HG03159 (cell line): ENCODE measurements around the gene TLN1.

Experiments used
- ATAC-seq: cut with Tn5 transposase; IDR thresholded peaks from one replicate; pipeline ENCODE4 v1.9.1; 2021; ENCODE audit warnings: mild to moderate bottlenecking, moderate library complexity; ENCODE audit not compliant: unreplicated experiment

Gene TLN1

GRCh38 chr9:35732185-35732799 lies at the start of gene TLN1, which contains the start of gene CREB3:
Gene TLN1, minus strand, starts transcription at chr9:35732195. Its CDS starts 6,501 bp downstream, at chr9:35725694.
Gene CREB3, plus strand, starts transcription at chr9:35732666. Its CDS starts 107 bp downstream, at chr9:35732773.
- peak; percentile 75 for ATAC-seq

GRCh38 chr9:35781066-35781465 lies 49.1 kb upstream of the TLN1 start:
- no peak for ATAC-seq

- ATAC-seq: no peak
These were observed 46.5 kb upstream of the TLN1 start for GRCh38 chr9:35778496-35778895.

GRCh38 chr9:35776018-35776417 lies 44.0 kb upstream of the TLN1 start:
- ATAC-seq: no peak

- ATAC-seq: no peak
These were observed 43.1 kb upstream of the TLN1 start for GRCh38 chr9:35774907-35775635.

GRCh38 chr9:35771943-35772342 lies 39.9 kb upstream of the TLN1 start:
- ATAC-seq: no peak

GRCh38 chr9:35771534-35771933 lies 39.5 kb upstream of the TLN1 start:
- no peak for ATAC-seq

- ATAC-seq: no peak
These were observed 39.1 kb upstream of the TLN1 start for GRCh38 chr9:35771075-35771433.

- no peak for ATAC-seq
These were observed 37.8 kb upstream of the TLN1 start for GRCh38 chr9:35769763-35770162.

- no peak for ATAC-seq
These were observed 35.5 kb upstream of the TLN1 start for GRCh38 chr9:35767458-35767857.

GRCh38 chr9:35766997-35767396 lies 35.0 kb upstream of the TLN1 start:
- no peak for ATAC-seq

- no peak for ATAC-seq
These were observed 31.8 kb upstream of the TLN1 start for GRCh38 chr9:35763803-35764202.

GRCh38 chr9:35763181-35763580 lies 31.2 kb upstream of the TLN1 start:
- ATAC-seq: no peak

GRCh38 chr9:35760651-35761050 lies 28.7 kb upstream of the TLN1 start:
- ATAC-seq: no peak

- ATAC-seq: no peak
These were observed 27.8 kb upstream of the TLN1 start for GRCh38 chr9:35759795-35760194.

- ATAC-seq: no peak
These were observed 26.6 kb upstream of the TLN1 start for GRCh38 chr9:35758475-35759050.

- ATAC-seq: no peak
These were observed 25.9 kb upstream of the TLN1 start for GRCh38 chr9:35757892-35758275.

GRCh38 chr9:35757226-35757891 lies 25.4 kb upstream of the TLN1 start:
- ATAC-seq: peak; percentile 36

GRCh38 chr9:35756275-35757225 lies 24.6 kb upstream of the TLN1 start:
- ATAC-seq: peak; percentile 66

GRCh38 chr9:35755071-35755470 lies 23.1 kb upstream of the TLN1 start:
- ATAC-seq: no peak

- ATAC-seq: no peak
These were observed 22.3 kb upstream of the TLN1 start, which contains the start of gene MSMP for GRCh38 chr9:35754264-35754663. Gene MSMP, minus strand, starts transcription at chr9:35754276. Its CDS starts 147 bp downstream, at chr9:35754129.
